Body of pancreas (tissue), 4 donors: ENCODE data around the gene P2RX7. TPM values are rescaled to one million over a fixed set of nuclear protein-coding genes. Genes with fewer than 3 reads are reported as not detected.

Experiments
- ATAC-seq: fragments of 150-250 bp; one replicate; pipeline ENCODE4 v1.9.1; 2016
- DNase-seq, 4 donors: peaks; one replicate each; pipeline ENCODE4 v3.0.0-alpha.2; 2019
- H3K27ac ChIP-seq, 4 donors: fragments of 200-600 bp; sonication (generic); 1 replicate in 3 of 4; 2 replicates in 1 of 4; pipeline versions ENCODE4 v1.5.1 to v1.6.1; 2016 to 2019; ENCODE audit warnings: mild to moderate bottlenecking in 1 of 4, mixed read lengths in 1 of 4, moderate library complexity in 1 of 4
- H3K27me3 ChIP-seq, 2 donors: fragments of 200-600 bp; sonication (generic); one replicate each; pipeline ENCODE4 v1.6.0; 2016; ENCODE audit warnings: mild to moderate bottlenecking in 1 of 2
- H3K36me3 ChIP-seq, 2 donors: fragments of 200-600 bp; sonication (generic); replicated peaks in 1 of 2; 2 replicates each; pipeline ENCODE4 v1.5.1; 2016; ENCODE audit warnings: low read depth in 2 of 2; ENCODE audit not compliant: insufficient read depth in 1 of 2
- H3K4me1 ChIP-seq: fragments of 200-600 bp; sonication (generic); one replicate; pipeline ENCODE4 v1.6.0; 2016
- H3K4me3 ChIP-seq, 2 donors: fragments of 200-600 bp; sonication (generic); 1 replicate in 1 of 2; 2 replicates in 1 of 2; pipeline ENCODE4 v1.5.1; 2016 to 2019
- H3K9me3 ChIP-seq, 3 donors: fragments of 200-600 bp; sonication (generic); 1 replicate in 2 of 3; 2 replicates in 1 of 3; pipeline ENCODE4 v1.5.1; 2016
- POLR2A ChIP-seq, 3 donors: fragments of 450-650 bp; IDR thresholded peaks; one replicate each; pipeline ENCODE4 v1.6.1; 2016; ENCODE audit warnings: antibody characterized with exemption in 3 of 3, mild to moderate bottlenecking in 2 of 3
- WGBS, 2 donors: methylation state at CpG; one replicate each; pipeline ENCODE4 v1.1.5; 2017; 5-methylcytosine and 5-hydroxymethylcytosine counted together
- intact Hi-C: fragments of 100-400 bp; cut with DNase I; formaldehyde crosslinking; loops from one replicate; pipeline ENCODE4 v1.15.1; 2023
- total RNA-seq, 2 donors: library from RNA; depleted of rRNA; stranded (reverse); fragments of >200 nt; gene quantifications; one replicate each; pipeline ENCODE4 v1.1.0, GENCODE V29; 2016
- TF ChIP-seq, protein P1 (sequence below), 7 experiments: fragments of 450-650 bp in 4 of 7; fragments of 200-600 bp in 3 of 7; sonication (generic) in 3 of 7; IDR thresholded peaks; one replicate each; pipeline ENCODE4 v1.5.1; 2016 to 2019; ENCODE audit warnings: antibody characterized with exemption in 7 of 7

P2RX7 gene
- total RNA-seq, 2 donors from 2014 or later, result 1.0 to 1.6 TPM

DNA sequence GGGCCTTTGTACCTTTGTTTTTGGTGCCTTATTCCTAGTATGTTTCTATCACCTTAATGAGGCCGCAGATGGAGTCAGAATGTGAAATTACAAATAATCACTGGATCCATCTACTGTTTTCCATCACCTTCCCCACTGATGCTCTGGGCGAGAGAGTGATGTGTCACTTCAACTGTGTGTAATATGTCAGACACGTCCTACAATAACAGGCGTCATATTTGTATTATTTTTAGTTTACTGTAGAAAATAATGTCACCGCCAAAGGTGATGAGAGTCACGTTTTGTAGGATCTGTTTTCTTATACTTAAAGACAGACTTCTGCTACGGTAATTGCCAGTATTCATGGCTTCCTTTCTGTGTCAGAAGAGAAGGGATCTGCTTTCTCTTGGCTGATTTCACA is 54.8 kb downstream of the P2RX7 start:
- intact Hi-C loops, result no loop called here
- 89 to 90% methylated on average over 7 of the region's 7 CpGs for WGBS, 2 donors
- Histone ChIP-seq H3K4me1 (no peaks in the 10 kb centered on the region), H3K27ac (no peak overlapping the region), H3K4me3 (no peak overlapping the region), H3K27me3 (no peaks in the 10 kb centered on the region), H3K9me3 (no peaks in the 10 kb centered on the region), H3K36me3 (no peaks in the 10 kb centered on the region)
- TF ChIP-seq, protein P1, sequence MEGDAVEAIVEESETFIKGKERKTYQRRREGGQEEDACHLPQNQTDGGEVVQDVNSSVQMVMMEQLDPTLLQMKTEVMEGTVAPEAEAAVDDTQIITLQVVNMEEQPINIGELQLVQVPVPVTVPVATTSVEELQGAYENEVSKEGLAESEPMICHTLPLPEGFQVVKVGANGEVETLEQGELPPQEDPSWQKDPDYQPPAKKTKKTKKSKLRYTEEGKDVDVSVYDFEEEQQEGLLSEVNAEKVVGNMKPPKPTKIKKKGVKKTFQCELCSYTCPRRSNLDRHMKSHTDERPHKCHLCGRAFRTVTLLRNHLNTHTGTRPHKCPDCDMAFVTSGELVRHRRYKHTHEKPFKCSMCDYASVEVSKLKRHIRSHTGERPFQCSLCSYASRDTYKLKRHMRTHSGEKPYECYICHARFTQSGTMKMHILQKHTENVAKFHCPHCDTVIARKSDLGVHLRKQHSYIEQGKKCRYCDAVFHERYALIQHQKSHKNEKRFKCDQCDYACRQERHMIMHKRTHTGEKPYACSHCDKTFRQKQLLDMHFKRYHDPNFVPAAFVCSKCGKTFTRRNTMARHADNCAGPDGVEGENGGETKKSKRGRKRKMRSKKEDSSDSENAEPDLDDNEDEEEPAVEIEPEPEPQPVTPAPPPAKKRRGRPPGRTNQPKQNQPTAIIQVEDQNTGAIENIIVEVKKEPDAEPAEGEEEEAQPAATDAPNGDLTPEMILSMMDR (IDR thresholded peaks at IDR 0.05), result no peak
- TF ChIP-seq POLR2A (IDR thresholded peaks at IDR 0.05), result no peak
- no peak for ATAC-seq
- DNase-seq, result no peak

DNA sequence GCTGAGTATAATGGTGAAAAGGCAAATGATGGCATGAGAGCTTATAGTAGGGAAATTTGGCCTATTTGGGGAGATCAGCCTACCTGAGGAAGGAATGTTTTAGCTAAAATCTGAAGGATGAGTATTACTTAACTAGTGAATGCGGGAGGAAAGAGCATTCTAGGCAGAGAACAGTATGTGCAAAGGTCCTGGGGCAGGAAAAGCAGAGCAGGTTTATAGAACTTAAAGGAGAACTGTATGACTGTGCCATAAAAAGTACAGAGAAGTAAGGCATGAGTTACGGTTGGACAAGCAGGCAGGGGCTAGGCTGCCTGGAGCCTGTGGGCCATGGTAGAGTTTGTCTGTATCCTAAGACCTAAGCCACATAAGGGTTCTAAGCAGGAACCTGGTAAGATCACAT is 55.6 kb downstream of the P2RX7 start:
- H3K4me1 ChIP-seq, result no peaks in the 10 kb centered on the region
- 97 to 98% methylated on average over 2 of the region's 2 CpGs for WGBS, 2 donors
- ATAC-seq (no peak), DNase-seq (no peak)
- no peaks in the 10 kb centered on the region for H3K36me3 ChIP-seq
- H3K27ac ChIP-seq, result no peak overlapping the region
- H3K4me3 ChIP-seq, result no peak overlapping the region
- intact Hi-C loops, result no loop called here
- no peaks in the 10 kb centered on the region for H3K9me3 ChIP-seq
- TF ChIP-seq, protein P1 (IDR thresholded peaks at IDR 0.05), result no peak
- no peak for TF ChIP-seq POLR2A (IDR thresholded peaks at IDR 0.05)
- H3K27me3 ChIP-seq, result no peaks in the 10 kb centered on the region

DNA sequence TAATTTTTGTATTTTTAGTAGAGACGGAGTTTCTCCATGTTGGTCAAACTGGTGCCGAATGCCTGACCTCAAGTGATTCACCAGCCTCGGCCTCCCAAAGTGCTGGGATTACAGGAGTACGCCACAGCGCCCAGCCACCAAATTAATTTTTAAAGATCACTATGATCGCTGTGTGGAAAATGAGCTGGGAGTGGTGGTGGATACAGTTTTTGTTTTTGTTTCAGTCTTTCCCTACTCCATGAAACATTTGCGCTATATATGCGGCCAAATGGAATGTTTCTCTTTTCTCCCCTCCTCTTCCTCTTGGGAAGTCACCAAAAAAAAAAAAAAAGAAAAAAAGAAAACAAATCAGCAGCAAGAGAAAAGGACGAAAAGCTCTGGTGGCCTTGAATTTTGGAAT is 56.5 kb downstream of the P2RX7 start:
- WGBS, 2 donors, result 90 to 94% methylated on average over 9 of the region's 9 CpGs
- DNase-seq, result no peak

DNA sequence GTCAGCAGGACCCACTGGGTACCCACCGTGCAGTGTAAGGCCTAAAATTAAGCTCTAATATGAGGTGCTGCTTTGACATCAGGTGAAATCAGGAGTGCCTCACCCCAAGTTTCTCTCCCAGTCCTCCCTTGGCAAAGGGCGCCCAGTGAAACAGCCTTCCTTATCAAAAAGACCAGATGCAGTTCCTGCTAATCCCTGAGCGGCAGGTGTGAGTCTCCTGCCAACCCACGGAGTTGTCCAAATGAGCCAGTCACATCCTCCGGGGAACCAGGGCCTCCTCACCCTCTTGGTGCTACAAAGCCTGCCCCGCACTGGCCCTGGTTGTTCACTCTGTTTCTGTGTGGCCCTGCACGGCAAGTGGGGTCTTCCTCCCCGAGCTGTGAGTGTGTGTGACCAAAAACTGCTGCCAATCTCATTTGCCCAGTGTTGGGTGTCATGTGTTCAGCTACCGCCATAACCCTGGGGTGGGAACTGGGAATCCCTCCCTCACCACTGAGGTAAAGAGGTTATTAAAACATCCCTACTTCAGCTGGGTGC is 57.0 kb downstream of the P2RX7 start:
- DNase-seq (no peak), ATAC-seq (no peak)
- intact Hi-C loops, result no loop called here
- H3K9me3 ChIP-seq, result no peaks in the 10 kb centered on the region
- H3K4me3 ChIP-seq, result no peak overlapping the region
- H3K27me3 ChIP-seq, result no peaks in the 10 kb centered on the region
- H3K27ac ChIP-seq, result no peak overlapping the region
- no peaks in the 10 kb centered on the region for H3K36me3 ChIP-seq
- 84 to 92% methylated on average over 6 to 9 of the region's 9 CpGs for WGBS, 2 donors
- H3K4me1 ChIP-seq, result no peaks in the 10 kb centered on the region
- TF ChIP-seq, protein P1 (IDR thresholded peaks at IDR 0.05), result no peak
- TF ChIP-seq POLR2A (IDR thresholded peaks at IDR 0.05), result no peak

More for the DNA sequence above, 56.5 kb downstream of the P2RX7 start:
- Histone ChIP-seq H3K4me3 (no peak overlapping the region), H3K9me3 (no peaks in the 10 kb centered on the region), H3K27ac (no peak overlapping the region), H3K4me1 (no peaks in the 10 kb centered on the region), H3K36me3 (no peaks in the 10 kb centered on the region), H3K27me3 (no peaks in the 10 kb centered on the region)
- TF ChIP-seq, protein P1 (IDR thresholded peaks at IDR 0.05), result no peak
- no peak for TF ChIP-seq POLR2A (IDR thresholded peaks at IDR 0.05)
- no peak for ATAC-seq
- intact Hi-C loops, result no loop called here

DNA sequence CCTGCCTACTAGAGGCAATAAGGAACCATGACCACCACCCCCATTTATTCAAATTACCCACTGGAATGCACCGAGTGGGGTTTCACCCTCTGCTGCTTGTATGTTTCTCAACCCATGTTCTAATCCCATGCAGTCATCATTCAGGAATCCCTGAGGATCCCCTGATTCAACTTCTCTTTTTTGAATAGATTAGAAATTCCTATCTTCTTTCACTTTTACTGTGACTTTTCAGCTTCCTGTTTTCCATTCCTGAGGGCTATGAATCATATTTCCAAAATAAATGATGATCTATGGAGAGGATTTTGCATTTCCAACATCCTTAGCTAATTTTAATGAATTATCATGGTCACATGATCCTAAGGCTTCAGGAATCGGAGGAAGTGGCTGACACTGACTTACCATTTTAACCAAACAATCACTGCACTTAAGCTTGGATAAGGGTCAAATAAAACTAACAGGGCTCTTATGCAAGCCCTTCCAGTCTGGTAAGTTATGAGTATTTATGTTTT is 57.9 kb downstream of the P2RX7 start:
- DNase-seq (peak in 1 of 4 donors; percentile 41), ATAC-seq (peak; percentile 58)
- H3K4me1 ChIP-seq, result no peaks in the 10 kb centered on the region
- intact Hi-C loops, result no loop called here
- WGBS, 2 donors, result 58 to 64% methylated on average over 2 of the region's 2 CpGs
- TF ChIP-seq POLR2A (IDR thresholded peaks at IDR 0.05), result no peak
- TF ChIP-seq, protein P1 (IDR thresholded peaks at IDR 0.05), result no peak
- H3K36me3 ChIP-seq, result no peaks in the 10 kb centered on the region
- H3K9me3 ChIP-seq, result no peaks in the 10 kb centered on the region
- H3K4me3 ChIP-seq, result no peak overlapping the region
- no peaks in the 10 kb centered on the region for H3K27me3 ChIP-seq
- H3K27ac ChIP-seq, result peak overlapping the region in 2 of 4 donors; percentile 4 to 31
